Measurements from ENCODE around the gene SLC39A8.
"Not testable (repeated sequence)": the region's sequence is repeated elsewhere in the genome, so short reads cannot be mapped to it uniquely, and the experiment has no call there.

The SLC39A8 gene

GRCh38 chr4:102244878-102245535, 100.3 kb downstream of the SLC39A8 start:
- no peak for DNase-seq (ENCODE audit: extremely low read depth in 1 of 2, low read depth in 1 of 2)

- DNase-seq (ENCODE audit: extremely low read depth in 1 of 2, low read depth in 1 of 2): not testable (repeated sequence)
Measured at GRCh38 chr4:102243296-102243695, 102.0 kb downstream of the SLC39A8 start.

GRCh38 chr4:102234243-102234838, 110.9 kb downstream of the SLC39A8 start:
- no peak for DNase-seq (ENCODE audit: extremely low read depth in 1 of 2, low read depth in 1 of 2)

- DNase-seq (ENCODE audit: extremely low read depth in 1 of 2, low read depth in 1 of 2): no peak
Measured at GRCh38 chr4:102230194-102230593, 115.1 kb downstream of the SLC39A8 start.

GRCh38 chr4:102227388-102227787, 117.9 kb downstream of the SLC39A8 start:
- DNase-seq (ENCODE audit: extremely low read depth in 1 of 2, low read depth in 1 of 2): no peak

- no peak for DNase-seq (ENCODE audit: extremely low read depth in 1 of 2, low read depth in 1 of 2)
Measured at GRCh38 chr4:102223461-102223860, 121.8 kb downstream of the SLC39A8 start.

- no peak for DNase-seq (ENCODE audit: extremely low read depth in 1 of 2, low read depth in 1 of 2)
Measured at GRCh38 chr4:102222838-102223409, 122.4 kb downstream of the SLC39A8 start.

- DNase-seq (ENCODE audit: extremely low read depth in 1 of 2, low read depth in 1 of 2): no peak
Measured at GRCh38 chr4:102219129-102219528, 126.2 kb downstream of the SLC39A8 start.

- no peak for DNase-seq (ENCODE audit: extremely low read depth in 1 of 2, low read depth in 1 of 2)
Measured at GRCh38 chr4:102218656-102219055, 126.6 kb downstream of the SLC39A8 start.

- DNase-seq (ENCODE audit: extremely low read depth in 1 of 2, low read depth in 1 of 2): no peak
Measured at GRCh38 chr4:102217775-102218355, 127.4 kb downstream of the SLC39A8 start.

GRCh38 chr4:102217345-102217744, 127.9 kb downstream of the SLC39A8 start:
- no peak for DNase-seq (ENCODE audit: extremely low read depth in 1 of 2, low read depth in 1 of 2)

- DNase-seq (ENCODE audit: extremely low read depth in 1 of 2, low read depth in 1 of 2): no peak
Measured at GRCh38 chr4:102216666-102217065, 128.6 kb downstream of the SLC39A8 start.

GRCh38 chr4:102213031-102213430, 132.3 kb downstream of the SLC39A8 start:
- no peak for DNase-seq (ENCODE audit: extremely low read depth in 1 of 2, low read depth in 1 of 2)
